ENCODE measurements around the gene FRMD4B.

DNA sequence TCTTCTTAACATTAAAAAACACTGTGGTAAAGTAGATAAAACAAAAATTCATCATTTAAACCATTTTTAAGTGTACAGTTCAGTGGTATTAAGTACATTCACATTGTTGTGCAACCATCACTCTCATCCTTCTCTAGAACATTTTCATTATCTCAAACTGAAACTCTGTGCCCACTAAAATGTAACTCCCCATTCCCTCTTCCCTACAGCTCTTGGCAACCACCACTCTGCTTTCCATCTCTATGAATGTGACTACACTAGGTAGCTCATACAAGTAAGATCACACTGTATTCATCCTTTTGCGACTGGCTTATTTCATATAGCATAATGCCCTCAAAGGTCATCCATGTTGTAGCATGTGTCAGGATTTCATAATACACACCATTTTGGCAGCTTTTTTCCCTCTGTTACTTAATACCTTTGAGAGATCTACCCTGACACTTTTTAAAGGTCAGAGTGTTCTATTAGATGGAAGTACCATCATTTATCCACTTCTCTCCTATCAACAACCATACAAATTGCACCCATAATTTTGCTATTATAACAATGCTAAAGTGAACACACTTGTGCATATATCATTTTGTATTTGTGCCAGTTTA is 42.9 kb upstream of the FRMD4B start:
- TF ChIP-seq CTCF (conservative IDR thresholded peaks at IDR 0.05 in 1 of 2, IDR thresholded peaks at IDR 0.05 in 1 of 2; ENCODE audit: low read depth in 1 of 2, low read length in 2 of 2): no peak
- no peak for TF ChIP-seq EZH2 (IDR thresholded peaks at IDR 0.05; ENCODE audit: low read length, missing control alignments)
